ENCODE measurements around the gene NENF. TPM values are rescaled to one million over a fixed set of nuclear protein-coding genes. Genes with fewer than 3 reads are reported as not detected.
A peak's percentile ranks its signal among the peaks of the same experiment; 100 is the strongest.

The NENF gene
- total and polyA plus RNA-seq, 8 donors, result 23.8 to 97.0 (median 34.5) TPM

- Histone ChIP-seq H3K4me1 (no peaks in the 10 kb centered on the region), H3K4me3 (no peak overlapping the region), H3K36me3 (no peaks in the 10 kb centered on the region), H3K27ac (no peak overlapping the region), H3K27me3 (no peaks in the 10 kb centered on the region), H3K9me3 (no peaks in the 10 kb centered on the region)
- intact Hi-C loops (cut with DNase I), result no loop called here
- ATAC-seq (no peak), FAIRE-seq (no peak), DNase-seq (no peak)
- TF ChIP-seq CTCF (IDR thresholded peaks at IDR 0.05), result no peak
- WGBS, 2 donors, result 84 to 87% methylated on average over 6 of the region's 6 CpGs
Observed at GRCh38 chr1:212467843-212468482, 35.2 kb downstream of the NENF start.

GRCh38 chr1:212470059-212470458 is 37.3 kb downstream of the NENF start:
- FAIRE-seq (no peak), DNase-seq (peak in 3 of 6 donors; percentile 15 to 38 (median 30)), ATAC-seq (peak in 3 of 4 donors; percentile 68 to 77 (median 74))
- no peaks in the 10 kb centered on the region for H3K36me3 ChIP-seq
- H3K27me3 ChIP-seq, result no peaks in the 10 kb centered on the region
- no peak overlapping the region for H3K4me3 ChIP-seq
- intact Hi-C loops (cut with DNase I), result loop anchor here in 2 of 3 donors (5.0 to 10.0 kb wide), 2 partner anchors 155 to 157 kb away; a partner anchor contains a TSS
- no peaks in the 10 kb centered on the region for H3K9me3 ChIP-seq
- no peak overlapping the region for H3K27ac ChIP-seq
- WGBS, 2 donors, result 72 to 74% methylated on average over 15 of the region's 15 CpGs
- H3K4me1 ChIP-seq, result no peaks in the 10 kb centered on the region
- no peak for TF ChIP-seq CTCF (IDR thresholded peaks at IDR 0.05)

- no peak for FAIRE-seq
- no peak for ATAC-seq
- DNase-seq, result no peak
- no peak overlapping the region for H3K27ac ChIP-seq
- no peaks in the 10 kb centered on the region for H3K36me3 ChIP-seq
- no peaks in the 10 kb centered on the region for H3K4me1 ChIP-seq
- WGBS, 2 donors, result 88 to 97% methylated on average over 3 of the region's 3 CpGs
- H3K9me3 ChIP-seq, result no peaks in the 10 kb centered on the region
- no peak for TF ChIP-seq CTCF (IDR thresholded peaks at IDR 0.05)
- intact Hi-C loops (cut with DNase I), result loop anchor here in 2 of 3 donors (5.0 to 10.0 kb wide), 2 partner anchors 154 to 156 kb away; a partner anchor contains a TSS
- H3K4me3 ChIP-seq, result no peak overlapping the region
- H3K27me3 ChIP-seq, result no peaks in the 10 kb centered on the region
Observed at GRCh38 chr1:212471286-212471685, 38.6 kb downstream of the NENF start.

GRCh38 chr1:212471891-212472675 is 39.4 kb downstream of the NENF start:
- Histone ChIP-seq H3K36me3 (no peaks in the 10 kb centered on the region), H3K27ac (no peak overlapping the region), H3K4me3 (no peak overlapping the region), H3K27me3 (no peaks in the 10 kb centered on the region), H3K4me1 (no peaks in the 10 kb centered on the region), H3K9me3 (no peaks in the 10 kb centered on the region)
- FAIRE-seq (no peak), ATAC-seq (no peak), DNase-seq (no peak)
- WGBS, 2 donors, result 85 to 90% methylated on average over 17 of the region's 17 CpGs
- intact Hi-C loops (cut with DNase I), result loop anchor here in 2 of 3 donors (5.0 to 10.0 kb wide), 2 partner anchors 153 to 155 kb away; a partner anchor contains a TSS
- no peak for TF ChIP-seq CTCF (IDR thresholded peaks at IDR 0.05)
